ENCODE data around the gene GRIK1.

Gene GRIK1

GRCh38 chr21:29904359-29905282, 35.2 kb downstream of the GRIK1 start:
- DNase-seq = no peak

- DNase-seq = no peak
Observed at GRCh38 chr21:29896884-29897283, 42.9 kb downstream of the GRIK1 start.

GRCh38 chr21:29893687-29894086, 46.1 kb downstream of the GRIK1 start:
- no peak for DNase-seq

- DNase-seq = peak; percentile 79
Observed at GRCh38 chr21:29892379-29892778, 47.4 kb downstream of the GRIK1 start.

DNA sequence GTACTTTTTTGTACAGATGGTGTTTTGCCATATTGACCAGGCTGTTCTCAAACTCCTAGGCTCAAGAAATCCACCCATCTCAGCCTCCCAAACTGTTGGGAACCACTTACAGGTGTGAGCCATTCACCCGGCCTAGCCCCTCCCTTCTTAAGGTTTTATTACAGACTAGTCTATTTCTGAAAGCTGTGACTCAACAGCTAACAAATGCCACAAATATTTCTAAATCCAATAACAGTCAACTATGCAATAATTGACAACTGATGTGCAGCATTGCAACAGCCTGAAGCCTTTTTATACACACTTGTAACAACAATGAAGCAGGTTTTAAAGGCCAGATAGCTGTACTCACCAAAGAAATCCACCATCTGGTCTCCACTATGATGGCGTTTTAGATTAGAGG, 51.4 kb downstream of the GRIK1 start:
- DNase-seq = no peak

DNA sequence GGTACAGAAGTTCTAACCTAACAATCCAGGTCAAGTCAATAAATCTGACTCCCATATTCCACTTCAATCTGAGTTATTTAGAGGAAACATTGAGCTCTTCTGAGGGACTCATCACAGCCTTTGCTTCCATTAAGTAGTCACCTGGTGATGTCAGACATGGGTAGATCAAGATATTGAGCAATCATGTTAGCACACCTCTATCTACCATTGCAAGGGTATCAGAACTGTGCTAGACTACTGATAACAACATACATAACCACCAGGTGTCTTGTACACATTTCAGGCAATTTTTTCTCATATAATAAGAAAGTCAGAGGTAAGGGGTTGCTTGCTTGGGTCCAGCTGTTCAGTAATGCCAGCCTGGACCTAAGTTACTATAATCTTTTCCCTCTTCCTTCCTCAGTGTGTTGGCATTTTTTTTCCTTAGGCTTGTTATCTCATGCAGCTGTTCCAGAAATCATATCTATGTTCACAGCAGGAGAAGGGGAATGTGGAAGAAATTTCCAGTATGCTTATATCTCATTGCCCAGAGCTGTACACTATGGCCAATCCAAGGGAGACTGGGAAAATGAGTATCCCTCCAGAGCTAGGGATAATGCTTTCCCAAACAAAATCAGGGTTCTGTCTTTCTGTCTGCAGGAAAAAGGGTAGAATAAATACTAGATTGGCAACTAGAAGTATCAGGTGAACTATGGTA, 52.3 kb downstream of the GRIK1 start:
- no peak for DNase-seq

DNA sequence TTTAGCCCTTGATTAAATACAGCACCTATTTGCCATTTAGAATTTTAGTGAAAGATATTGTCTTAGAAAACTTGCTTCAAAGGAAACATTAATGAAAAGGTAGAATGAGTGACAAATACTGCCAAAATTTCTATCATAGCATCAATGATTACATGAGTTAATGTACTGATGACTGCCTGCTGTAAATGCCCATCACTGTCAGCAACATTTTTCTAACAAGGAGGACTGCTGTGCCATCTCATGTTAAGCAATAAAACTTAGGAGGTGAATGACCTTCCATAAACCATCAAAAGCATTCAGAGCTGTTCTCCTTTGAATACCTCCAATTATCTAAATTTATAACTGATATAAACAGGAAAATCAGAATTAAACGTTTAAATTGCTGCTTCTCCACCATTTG, 54.3 kb downstream of the GRIK1 start:
- no peak for DNase-seq

GRCh38 chr21:29875873-29876272, 63.9 kb downstream of the GRIK1 start:
- DNase-seq = no peak

DNA sequence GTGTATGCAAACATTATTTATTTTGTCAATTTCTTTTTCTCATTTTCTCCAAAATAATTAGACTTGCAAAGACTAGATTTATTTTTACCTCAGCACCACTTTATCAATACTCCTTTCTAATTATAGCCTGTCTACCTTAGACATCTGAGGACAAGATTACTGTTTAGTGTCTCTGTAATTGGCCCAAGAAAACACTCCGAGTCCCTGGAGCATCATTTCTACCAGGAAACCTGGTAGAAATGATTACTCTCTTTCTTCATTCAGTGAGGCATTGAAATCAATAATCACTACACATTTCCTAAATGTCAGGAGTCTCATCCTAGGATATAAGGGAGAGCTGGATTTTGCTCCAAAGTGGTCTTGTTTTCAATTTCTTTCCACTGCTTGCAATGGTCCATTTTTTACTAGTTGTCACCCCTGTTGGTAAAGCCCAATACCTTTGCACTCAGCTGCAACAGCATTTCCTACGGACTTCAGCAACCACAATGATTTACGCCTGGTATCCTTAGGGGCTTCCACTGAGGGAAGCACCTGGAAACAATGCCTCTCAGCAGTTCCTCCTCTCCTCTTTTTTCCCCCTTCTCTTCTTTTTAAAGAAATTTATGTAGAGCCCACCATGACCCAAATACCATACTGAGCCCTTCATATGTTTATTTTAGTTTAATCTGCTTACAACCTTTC, 64.6 kb downstream of the GRIK1 start:
- no peak for DNase-seq

DNA sequence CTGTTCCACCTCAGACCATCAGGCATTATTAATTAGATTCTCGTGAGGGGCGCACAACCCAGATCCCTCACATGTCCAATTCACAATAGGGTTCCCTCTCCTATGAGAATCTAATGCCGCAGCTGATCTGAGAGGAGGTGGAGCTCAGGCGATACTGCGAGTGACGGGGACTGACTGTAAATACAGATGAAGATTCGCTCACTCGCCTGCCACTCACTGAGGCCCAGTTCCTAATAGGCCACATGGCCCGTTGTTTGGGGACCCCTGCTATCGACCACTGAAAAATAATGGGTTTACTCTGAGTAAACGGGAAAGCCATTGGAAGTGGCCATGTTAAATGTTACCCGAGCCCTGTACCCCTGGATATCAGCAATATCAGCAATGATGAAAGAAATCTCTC, 65.9 kb downstream of the GRIK1 start:
- DNase-seq = no peak

DNA sequence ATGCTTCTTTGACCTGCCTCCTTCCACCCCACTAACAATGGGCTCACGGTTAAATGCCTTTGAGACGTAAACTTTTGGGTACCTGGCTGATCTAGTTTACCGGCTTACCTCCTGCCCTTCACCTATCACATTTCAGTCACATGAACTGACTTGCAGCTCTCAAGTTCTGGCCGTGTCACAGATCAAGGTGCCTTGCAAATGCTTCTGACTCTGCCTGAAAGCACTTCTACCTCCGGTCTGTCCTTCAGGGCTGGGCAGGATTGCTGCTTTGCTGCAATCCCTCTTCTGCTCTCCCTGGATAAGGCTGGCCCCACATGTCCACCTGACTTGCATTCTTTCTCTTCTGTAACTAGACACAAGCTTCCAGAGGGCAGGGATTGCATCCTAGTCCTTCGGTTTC, 69.0 kb downstream of the GRIK1 start:
- DNase-seq = no peak

- DNase-seq = no peak
Observed at GRCh38 chr21:29867796-29868195, 72.0 kb downstream of the GRIK1 start.

- DNase-seq = no peak
Observed at GRCh38 chr21:29860346-29860745, 79.5 kb downstream of the GRIK1 start.

DNA sequence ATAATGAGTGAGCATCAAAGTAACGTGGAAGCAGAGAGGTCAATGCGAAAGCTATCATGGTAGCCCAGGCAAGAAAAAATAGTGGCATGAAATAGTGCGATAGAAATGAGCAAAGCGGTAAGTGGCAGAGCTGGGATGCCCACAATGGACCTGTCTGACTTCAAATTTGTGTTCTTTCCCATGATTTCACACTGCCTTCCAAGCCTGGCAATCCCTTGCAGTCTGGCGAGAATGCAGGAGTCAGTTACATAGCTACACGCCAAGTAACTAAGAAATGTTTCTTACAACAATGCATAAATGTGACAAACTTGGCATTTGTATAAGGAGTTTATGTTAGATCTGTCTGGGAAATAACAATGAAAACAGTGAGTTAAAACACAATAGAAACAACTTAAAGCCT, 82.6 kb downstream of the GRIK1 start:
- DNase-seq = no peak

GRCh38 chr21:29854795-29855194, 85.0 kb downstream of the GRIK1 start:
- DNase-seq = no peak

- no peak for DNase-seq
Observed at GRCh38 chr21:29851611-29852010, 88.2 kb downstream of the GRIK1 start.

GRCh38 chr21:29849735-29850176, 90.0 kb downstream of the GRIK1 start:
- peak; percentile 9 for DNase-seq

GRCh38 chr21:29843804-29844203, 96.0 kb downstream of the GRIK1 start:
- DNase-seq = no peak

- no peak for DNase-seq
Observed at GRCh38 chr21:29834617-29835016, 105.2 kb downstream of the GRIK1 start.

GRCh38 chr21:29832217-29832616, 107.6 kb downstream of the GRIK1 start:
- DNase-seq = no peak

DNA sequence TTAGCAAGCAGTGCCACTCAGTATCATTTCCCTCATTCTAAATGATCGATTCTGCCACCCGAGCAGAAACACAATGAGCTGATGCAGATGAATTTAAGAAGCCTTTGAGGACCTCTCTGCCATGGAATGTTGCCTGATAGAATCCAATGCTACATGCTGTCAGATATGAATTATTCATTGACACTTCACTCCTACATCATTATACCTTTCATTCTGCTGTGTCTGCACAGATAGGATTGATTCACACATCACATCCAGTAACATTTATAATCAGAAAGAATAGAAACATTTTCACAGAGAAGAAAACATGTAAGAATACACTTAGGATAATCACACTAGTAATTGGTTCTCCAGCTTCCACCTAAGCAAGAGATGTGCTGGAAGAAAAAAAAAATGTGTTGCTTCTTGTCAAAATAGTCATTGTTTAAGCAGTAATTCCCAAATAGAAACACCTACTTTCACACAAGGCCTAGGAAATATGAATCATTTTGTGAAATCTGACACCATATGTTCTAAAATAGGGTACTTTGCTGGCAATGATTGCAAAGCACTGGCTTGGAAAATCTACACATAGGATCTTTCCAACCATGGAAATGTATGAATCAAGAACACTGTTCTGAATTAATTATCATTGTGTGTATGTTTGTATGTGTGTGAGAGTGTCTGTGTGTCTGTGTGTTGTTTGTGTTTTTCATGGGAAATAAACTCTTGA, 110.1 kb downstream of the GRIK1 start:
- DNase-seq = no peak

- no peak for DNase-seq
Observed at GRCh38 chr21:29827647-29828046, 112.1 kb downstream of the GRIK1 start.

- DNase-seq = no peak
Observed at GRCh38 chr21:29827236-29827635, 112.6 kb downstream of the GRIK1 start.
